ENCODE results near the gene ANKRD12.

Gene ANKRD12

GRCh38 chr18:9188359-9189231 lies 52.0 kb downstream of the ANKRD12 start:
- DNase-seq: no peak

GRCh38 chr18:9189491-9189890 lies 52.9 kb downstream of the ANKRD12 start:
- no peak for DNase-seq

- no peak for DNase-seq
These were observed 55.2 kb downstream of the ANKRD12 start for GRCh38 chr18:9191658-9192256.

DNA sequence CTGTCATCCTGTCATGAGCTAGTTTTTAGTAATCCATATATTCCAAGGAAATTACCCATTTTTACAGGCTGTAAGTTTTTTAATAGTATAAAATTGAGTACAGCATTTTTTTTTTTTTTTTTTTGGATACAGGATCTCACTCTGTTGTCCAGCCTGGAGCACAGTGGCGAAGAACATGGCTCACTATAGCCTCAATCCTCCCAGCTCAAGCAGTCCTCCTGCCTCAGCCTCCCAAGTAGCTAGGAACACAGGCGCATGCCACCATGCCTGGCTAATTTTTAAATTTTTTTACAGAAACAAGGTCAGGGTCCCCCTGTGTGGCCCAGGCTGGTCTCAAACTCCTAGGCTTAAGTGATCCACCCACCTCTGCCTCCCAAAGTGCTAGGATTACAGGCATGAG lies 56.5 kb downstream of the ANKRD12 start:
- no peak for DNase-seq

DNA sequence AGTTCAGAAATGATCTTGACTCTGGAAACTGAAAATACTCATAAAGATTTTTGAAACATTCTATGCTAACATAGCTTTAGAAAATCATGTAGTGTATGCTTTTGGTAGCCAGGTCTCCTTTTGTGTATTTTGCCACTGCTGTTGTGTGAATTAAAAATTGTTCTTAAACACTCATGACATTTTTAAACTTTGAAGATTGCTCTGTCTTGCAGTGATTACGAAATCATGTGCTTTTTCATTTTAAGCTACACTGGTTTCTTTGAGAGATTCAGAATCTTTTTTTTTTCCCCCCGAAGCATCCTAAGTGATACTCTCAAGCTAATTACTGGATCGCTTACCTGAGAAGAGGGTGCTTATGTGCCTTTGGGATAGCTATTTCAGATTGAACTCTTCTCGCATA lies 60.0 kb downstream of the ANKRD12 start:
- no peak for DNase-seq

DNA sequence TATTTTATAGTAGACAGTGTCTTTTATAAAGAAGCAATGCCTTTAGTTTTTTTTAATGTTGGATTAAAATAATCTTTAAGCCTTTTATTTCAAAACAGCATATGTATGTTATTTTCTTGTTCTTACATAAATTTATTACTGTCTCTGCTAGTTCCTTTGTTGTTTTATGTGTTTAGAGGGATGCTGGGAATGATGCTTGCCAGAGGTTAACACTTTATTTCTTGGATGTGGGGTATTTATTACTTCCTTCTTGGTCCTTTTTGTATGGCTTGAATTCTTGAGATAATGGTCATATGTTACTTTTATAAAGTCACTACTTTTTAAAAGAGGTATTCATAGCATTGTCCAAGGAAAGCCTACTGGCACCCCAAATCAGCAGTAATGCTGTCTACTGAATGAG lies 63.1 kb downstream of the ANKRD12 start:
- no peak for DNase-seq

- DNase-seq: no peak
These were observed 64.6 kb downstream of the ANKRD12 start for GRCh38 chr18:9201224-9201623.

DNA sequence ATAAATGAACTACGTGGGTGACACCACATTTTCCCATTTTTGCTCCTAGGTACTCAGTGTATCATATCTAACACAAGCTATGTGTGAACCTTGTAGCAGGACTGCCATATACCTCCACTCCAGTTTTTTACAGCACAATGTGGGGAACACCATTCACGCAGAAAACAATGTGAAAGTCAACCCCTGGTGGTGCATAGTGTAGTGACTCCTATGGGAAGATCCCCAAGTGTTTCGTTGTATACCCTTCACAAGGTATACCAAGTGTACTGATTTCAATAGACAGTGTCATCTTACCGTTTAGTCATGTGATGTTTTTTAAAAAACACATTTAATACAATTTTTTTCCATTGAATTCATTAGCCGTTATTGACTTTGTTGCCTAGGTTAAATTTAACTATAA lies 68.1 kb downstream of the ANKRD12 start:
- DNase-seq: no peak

- no peak for DNase-seq
These were observed 69.8 kb downstream of the ANKRD12 start for GRCh38 chr18:9206421-9206820.

DNA sequence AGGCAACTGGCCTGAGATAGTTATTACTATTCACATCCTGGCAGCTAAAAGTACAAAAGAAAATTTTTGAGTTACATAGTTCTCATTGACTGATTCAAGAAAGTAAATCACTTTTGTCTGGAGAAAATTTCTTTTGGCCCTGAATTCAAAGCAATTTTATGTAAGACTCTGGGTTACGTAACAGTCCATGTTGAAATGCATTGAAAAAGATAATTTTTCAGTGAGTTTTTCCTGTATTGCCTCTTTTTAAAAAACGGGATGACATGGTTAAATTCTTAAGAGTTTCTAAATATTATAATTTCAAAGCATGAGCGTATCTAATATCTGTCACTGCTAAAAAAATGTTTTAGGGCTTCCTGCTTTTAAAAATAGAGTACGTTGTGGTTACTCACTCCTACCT lies 72.7 kb downstream of the ANKRD12 start:
- no peak for DNase-seq

- no peak for DNase-seq
These were observed 74.4 kb downstream of the ANKRD12 start for GRCh38 chr18:9210966-9211365.

DNA sequence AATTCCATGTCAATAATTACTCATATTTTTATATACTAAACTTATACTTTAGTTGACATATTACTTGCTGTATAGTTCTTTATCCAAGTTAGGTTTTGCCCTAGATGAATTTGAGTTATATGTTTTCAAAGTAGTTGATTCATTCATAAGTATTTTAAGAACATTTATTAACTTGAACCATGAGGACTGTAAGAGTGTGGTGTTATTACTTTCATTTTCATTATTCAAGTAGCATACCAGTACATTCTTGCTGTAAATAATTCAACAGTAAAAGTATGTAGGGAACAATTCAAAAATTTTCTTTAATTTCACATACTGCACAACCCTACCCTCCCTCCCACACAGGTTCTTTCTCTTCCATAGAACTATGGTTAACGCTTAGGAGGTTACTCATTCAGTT lies 75.4 kb downstream of the ANKRD12 start:
- DNase-seq: no peak

DNA sequence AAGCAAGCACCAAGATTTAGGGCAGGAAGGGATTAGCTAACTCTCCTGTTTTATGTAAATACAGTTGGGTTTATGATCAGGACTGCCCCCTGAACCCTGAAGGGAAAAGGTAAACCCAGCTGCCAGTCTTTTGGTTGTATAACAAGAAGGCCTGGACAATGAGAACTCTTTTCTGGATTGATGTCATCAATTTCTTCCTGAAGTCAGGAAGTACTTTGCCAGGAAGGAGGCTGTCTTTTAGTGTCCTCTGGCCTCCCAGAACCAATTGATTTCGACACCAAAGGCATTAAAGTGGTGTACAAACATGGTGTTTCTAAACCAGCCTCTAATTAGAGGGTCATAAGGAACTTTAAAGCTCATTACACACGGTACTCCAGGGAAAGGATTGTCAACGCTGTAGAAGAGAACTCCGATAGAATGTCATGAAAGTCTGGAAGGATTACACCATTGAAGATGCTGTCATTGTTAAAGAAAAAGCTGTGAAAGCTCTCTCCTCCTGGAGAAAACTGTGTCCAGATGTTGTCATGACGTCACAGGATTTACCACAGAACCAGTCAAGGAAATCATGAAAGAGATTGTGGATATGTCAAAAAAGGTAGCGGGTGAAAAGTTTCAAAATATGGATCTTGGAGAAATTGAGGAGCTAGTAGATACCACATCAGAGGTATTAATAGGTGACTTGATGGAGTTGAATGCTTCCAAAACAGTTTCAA lies 78.8 kb downstream of the ANKRD12 start:
- DNase-seq: no peak

- no peak for DNase-seq
These were observed 79.9 kb downstream of the ANKRD12 start for GRCh38 chr18:9216459-9216858.

- no peak for DNase-seq
These were observed 81.3 kb downstream of the ANKRD12 start for GRCh38 chr18:9217743-9218451.

GRCh38 chr18:9221040-9221439 lies 84.5 kb downstream of the ANKRD12 start:
- DNase-seq: no peak

GRCh38 chr18:9221661-9222060 lies 85.1 kb downstream of the ANKRD12 start:
- DNase-seq: no peak

DNA sequence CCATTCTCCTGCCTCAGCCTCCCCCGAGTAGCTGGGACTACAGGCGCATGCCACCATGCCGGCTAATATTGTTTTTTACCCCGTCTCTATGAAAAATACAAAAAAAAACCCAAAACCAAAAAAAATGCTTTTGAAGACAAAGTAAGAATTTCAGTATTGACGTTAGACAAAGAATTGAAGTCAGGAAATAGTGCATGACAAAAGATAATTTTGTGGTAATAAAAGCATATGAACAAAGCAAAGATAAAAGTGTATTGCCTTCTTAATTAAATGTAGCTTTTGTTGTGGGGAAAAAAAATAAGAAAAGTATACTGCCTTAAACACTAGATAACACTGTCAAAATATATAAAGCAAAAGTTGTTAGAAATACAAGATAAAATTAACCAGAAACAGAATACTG lies 86.8 kb downstream of the ANKRD12 start:
- DNase-seq: no peak

- DNase-seq: no peak
These were observed 89.9 kb downstream of the ANKRD12 start for GRCh38 chr18:9226463-9226862.

GRCh38 chr18:9231852-9232486 lies 95.4 kb downstream of the ANKRD12 start:
- no peak for DNase-seq

GRCh38 chr18:9232977-9233376 lies 96.4 kb downstream of the ANKRD12 start:
- DNase-seq: no peak

GRCh38 chr18:9233771-9234440 lies 97.3 kb downstream of the ANKRD12 start:
- no peak for DNase-seq
